ENCODE measurements around the gene POFUT1.

POFUT1 gene

GRCh38 chr20:32208499-32209154 lies 947 bp downstream of the POFUT1 start:
- DNase-seq (ENCODE audit: low spot score), result no peak

DNA sequence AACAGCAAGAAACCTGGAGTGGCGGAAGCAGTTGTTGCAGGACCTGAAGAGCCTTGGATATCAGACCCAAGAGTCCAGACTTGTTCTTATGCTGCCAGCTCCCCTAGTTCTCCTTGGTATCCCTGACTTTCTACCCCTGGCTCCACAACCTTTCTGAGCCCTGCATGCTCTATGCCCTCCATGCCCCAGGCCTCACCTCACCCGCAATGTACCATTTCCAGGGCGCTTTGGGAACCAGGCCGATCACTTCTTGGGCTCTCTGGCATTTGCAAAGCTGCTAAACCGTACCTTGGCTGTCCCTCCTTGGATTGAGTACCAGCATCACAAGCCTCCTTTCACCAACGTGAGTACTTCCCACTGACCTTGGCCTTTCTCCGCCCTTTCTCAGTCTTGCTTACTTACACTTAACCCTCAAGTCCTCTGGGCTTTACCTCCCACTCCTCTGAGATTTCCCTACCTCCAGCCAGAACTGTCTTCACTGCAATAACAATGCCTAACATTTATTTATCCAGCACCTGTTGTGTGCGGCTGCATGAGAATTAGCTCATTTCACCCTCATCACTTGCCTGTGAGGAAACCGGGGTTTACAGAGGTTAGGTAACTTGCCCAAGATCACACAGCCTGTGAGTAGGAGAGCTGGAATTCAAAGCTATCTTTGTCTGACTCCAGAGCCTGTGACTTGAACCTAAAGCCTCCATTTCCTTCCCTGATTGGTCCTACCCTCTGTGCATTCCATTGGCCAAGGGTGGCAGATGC lies 2.3 kb downstream of the POFUT1 start:
- no peak for DNase-seq (ENCODE audit: low spot score)

DNA sequence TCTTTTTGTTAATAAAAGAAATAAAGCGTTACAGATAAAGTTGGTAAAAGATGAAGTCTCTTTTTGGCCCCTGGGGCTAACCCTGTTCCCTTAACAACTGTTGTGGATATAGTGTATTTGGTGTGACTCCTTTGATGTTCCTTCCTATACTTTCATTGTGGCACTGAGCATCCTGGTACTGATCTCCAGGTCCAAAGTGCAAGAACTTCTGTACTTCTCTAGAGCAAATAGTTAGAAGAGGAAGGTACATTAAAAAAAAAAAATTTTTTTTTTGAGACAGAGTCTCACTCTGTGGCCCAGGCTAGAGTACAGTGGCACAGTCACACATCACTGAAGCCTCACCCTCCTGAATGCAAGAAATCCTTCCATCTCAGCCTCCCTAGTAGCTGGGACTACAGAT lies 6.2 kb downstream of the POFUT1 start:
- no peak for DNase-seq (ENCODE audit: low spot score)

- DNase-seq (ENCODE audit: low spot score), result no peak
Observed at GRCh38 chr20:32215147-32215546, 7.5 kb downstream of the POFUT1 start.

GRCh38 chr20:32215729-32216128 lies 8.0 kb downstream of the POFUT1 start:
- DNase-seq (ENCODE audit: low spot score), result no peak

DNA sequence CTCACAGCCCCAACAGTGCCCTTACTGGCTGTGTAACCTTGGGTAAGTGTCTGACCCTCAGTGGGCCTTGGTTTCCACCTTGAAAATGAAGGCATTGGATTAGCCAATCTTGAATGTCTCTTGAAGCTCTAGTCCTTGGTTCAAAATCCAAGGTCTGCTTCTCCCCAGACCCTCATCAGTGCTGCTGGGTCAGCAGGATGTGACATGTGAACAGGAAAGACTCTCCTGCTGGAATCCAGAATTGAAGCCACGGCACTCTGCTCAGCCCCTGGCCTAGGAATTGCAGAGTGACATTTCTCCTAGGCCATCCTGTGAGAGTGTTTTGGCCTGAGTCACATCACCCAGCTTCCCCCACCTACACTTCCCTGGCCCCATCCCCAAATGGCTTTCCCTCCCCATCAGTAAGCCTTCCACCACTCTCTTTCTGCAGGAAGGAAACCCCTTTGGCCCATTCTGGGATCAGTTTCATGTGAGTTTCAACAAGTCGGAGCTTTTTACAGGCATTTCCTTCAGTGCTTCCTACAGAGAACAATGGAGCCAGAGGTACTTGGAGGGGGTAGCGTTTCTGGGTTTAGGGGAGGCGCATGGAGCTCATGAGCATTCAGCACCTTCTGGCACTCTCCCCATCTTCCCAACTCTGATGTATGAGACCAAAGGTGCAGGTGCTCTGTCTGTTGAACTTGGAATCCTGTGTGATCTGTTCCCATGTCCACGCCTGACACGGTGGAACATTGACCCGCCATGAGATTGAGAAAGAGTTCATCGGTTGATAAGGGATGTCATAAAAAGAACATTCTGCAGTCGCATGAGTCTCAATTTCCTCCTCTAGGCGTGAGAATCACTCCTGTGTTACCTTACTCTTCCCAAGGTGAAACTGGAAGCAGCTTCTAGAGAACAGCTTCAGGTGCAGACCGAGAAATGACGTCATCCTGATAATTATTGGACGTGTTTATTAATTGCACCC lies 8.8 kb downstream of the POFUT1 start:
- DNase-seq (ENCODE audit: low spot score), result no peak

- no peak for DNase-seq (ENCODE audit: low spot score)
Observed at GRCh38 chr20:32218156-32218900, 10.6 kb downstream of the POFUT1 start.

DNA sequence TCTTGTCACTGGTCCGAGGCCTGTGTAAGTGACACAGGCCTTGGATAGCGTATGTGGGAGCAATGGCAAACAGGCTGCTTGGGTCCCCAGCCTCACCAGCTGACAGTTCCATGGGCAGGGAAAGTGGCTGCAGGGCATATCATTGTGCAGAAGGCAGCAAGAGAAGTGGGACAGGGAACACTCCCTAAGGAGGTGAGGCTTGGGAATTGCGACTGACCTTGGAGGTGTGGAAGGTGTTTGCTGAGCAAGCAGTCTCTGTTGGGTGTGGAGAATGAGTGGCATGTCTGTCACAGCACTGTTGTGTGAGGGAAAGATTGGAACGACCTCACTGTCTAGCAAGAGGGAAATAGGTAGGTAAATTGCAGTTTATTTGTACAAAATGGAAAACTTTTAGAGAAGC lies 16.8 kb downstream of the POFUT1 start:
- DNase-seq (ENCODE audit: low spot score), result no peak

DNA sequence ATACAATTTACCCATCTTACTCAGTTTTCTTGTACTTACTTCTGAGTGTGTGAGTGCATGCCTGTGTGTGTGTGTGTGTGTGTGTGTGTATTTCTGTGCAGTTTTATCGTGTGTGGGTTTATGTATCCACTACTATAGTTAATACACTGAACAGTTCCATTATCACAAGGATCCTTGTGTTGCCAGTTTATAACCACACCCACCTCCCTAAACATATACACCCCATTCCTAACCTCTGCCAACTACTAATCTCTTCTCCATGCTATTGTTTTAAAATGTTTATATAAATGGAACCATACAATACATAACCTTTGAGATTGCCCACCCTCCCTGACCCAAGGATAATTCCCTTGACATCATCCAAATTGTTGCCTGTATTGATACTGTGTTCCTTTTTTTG lies 18.7 kb downstream of the POFUT1 start:
- DNase-seq (ENCODE audit: low spot score), result no peak

- no peak for DNase-seq (ENCODE audit: low spot score)
Observed at GRCh38 chr20:32227306-32227705, 19.6 kb downstream of the POFUT1 start.

GRCh38 chr20:32227744-32228688 lies 20.3 kb downstream of the POFUT1 start:
- DNase-seq (ENCODE audit: low spot score), result no peak

- DNase-seq (ENCODE audit: low spot score), result no peak
Observed at GRCh38 chr20:32229251-32229747, 21.6 kb downstream of the POFUT1 start.

DNA sequence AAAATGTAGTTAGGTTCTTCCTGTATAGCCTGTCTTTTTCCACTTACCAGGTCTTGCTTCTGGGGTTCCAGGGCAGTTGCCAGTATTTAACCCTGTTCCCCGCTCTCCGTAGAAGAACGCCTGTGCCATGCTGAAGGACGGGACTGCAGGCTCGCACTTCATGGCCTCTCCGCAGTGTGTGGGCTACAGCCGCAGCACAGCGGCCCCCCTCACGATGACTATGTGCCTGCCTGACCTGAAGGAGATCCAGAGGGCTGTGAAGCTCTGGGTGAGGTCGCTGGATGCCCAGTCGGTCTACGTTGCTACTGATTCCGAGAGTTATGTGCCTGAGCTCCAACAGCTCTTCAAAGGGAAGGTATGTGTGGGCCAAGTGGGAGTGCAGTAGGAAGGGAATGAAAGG lies 23.0 kb downstream of the POFUT1 start:
- no peak for DNase-seq (ENCODE audit: low spot score)

- no peak for DNase-seq (ENCODE audit: low spot score)
Observed at GRCh38 chr20:32231245-32231644, 23.6 kb downstream of the POFUT1 start.

GRCh38 chr20:32231847-32232246 lies 24.2 kb downstream of the POFUT1 start:
- DNase-seq (ENCODE audit: low spot score), result peak; percentile 66

DNA sequence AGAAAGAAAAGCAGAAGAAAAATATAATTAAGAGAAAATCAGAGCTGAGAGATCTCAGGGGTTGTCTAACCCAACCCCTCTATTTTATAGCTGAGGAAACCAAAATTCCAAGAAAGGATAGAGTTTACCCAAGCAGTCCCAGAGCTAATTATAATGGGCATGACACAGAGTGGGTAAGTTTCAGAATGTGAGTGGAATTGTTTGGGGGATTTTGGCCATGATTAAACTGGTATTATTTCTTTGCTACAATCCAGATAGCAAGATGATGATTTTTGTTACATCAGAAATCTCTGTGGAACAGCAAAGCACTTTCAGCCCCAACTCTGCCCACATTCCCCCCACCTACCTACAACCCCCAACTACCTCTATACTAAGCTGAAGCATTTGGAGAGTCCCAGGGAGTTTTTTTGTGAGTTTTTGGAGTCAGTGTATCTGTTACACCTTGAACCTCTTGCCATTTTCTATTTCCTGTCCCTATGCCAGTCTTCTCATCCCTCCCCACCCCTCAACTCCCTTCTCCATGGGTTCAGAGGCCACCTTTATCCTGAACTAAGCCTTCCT lies 24.7 kb downstream of the POFUT1 start:
- DNase-seq (ENCODE audit: low spot score), result no peak

GRCh38 chr20:32233286-32233685 lies 25.6 kb downstream of the POFUT1 start:
- DNase-seq (ENCODE audit: low spot score), result no peak

DNA sequence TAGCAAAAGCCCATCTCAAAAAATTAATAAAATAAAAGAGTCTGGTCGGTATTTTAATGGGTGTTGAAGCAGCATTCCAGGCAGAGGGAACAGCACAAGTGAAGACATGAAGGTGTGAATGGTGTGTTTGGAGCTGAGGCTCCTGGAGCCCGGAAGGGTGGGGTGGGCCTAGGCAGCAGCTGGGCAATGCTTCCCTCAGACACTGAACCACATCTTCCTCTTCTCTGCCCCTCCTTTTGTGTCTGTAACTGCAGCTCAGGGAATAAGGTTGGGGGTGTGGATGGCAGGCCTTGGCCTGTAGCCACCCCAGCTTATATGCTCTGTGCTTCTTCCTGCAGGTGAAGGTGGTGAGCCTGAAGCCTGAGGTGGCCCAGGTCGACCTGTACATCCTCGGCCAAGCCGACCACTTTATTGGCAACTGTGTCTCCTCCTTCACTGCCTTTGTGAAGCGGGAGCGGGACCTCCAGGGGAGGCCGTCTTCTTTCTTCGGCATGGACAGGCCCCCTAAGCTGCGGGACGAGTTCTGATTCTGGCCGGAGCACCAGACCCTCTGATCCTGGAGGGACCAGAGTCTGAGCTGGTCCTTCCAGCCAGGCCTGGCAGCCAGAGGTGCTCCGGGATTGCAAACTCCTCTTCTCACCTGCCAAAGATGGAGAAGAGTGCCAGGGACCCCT lies 26.6 kb downstream of the POFUT1 start:
- DNase-seq (ENCODE audit: low spot score), result no peak

- DNase-seq (ENCODE audit: low spot score), result no peak
Observed at GRCh38 chr20:32235331-32236047, 27.8 kb downstream of the POFUT1 start.

All from CD4-positive, alpha-beta T cell treated with Interleukin-6 at 100 ng/mL for 8 hours (primary cell).